Fibroblast of upper back skin (primary cell): ENCODE results near the gene IGSF8.

Source experiments
- DNase-seq: peaks from one replicate; pipeline ENCODE4 v3.0.0-alpha.2; 2013

IGSF8 gene

GRCh38 chr1:160085686-160086455, 12.5 kb downstream of the IGSF8 start:
- peak; percentile 56 for DNase-seq

- DNase-seq, result no peak
Observed at GRCh38 chr1:160084771-160085321, 13.6 kb downstream of the IGSF8 start.

- DNase-seq, result no peak
Observed at GRCh38 chr1:160083968-160084770, 14.2 kb downstream of the IGSF8 start.

GRCh38 chr1:160082926-160083325, 15.5 kb downstream of the IGSF8 start:
- no peak for DNase-seq

- no peak for DNase-seq
Observed at GRCh38 chr1:160082487-160082886, 15.9 kb downstream of the IGSF8 start.

- peak; percentile 40 for DNase-seq
Observed at GRCh38 chr1:160081261-160081936, 17.0 kb downstream of the IGSF8 start, which contains the start of gene KCNJ9. Gene KCNJ9, plus strand, starts transcription at chr1:160081538. Its CDS starts 2,493 bp downstream, at chr1:160084031.

GRCh38 chr1:160080381-160081100, 17.9 kb downstream of the IGSF8 start:
- no peak for DNase-seq

GRCh38 chr1:160079448-160079847, 19.0 kb downstream of the IGSF8 start:
- no peak for DNase-seq

- no peak for DNase-seq
Observed at GRCh38 chr1:160078512-160079195, 19.8 kb downstream of the IGSF8 start.

GRCh38 chr1:160077486-160077885, 20.9 kb downstream of the IGSF8 start:
- DNase-seq, result no peak

- DNase-seq, result no peak
Observed at GRCh38 chr1:160076295-160076694, 22.1 kb downstream of the IGSF8 start.

GRCh38 chr1:160075836-160076235, 22.6 kb downstream of the IGSF8 start:
- DNase-seq, result no peak

- no peak for DNase-seq
Observed at GRCh38 chr1:160074865-160075264, 23.6 kb downstream of the IGSF8 start.

- no peak for DNase-seq
Observed at GRCh38 chr1:160071289-160071688, 27.1 kb downstream of the IGSF8 start.

- DNase-seq, result peak; percentile 54
Observed at GRCh38 chr1:160070243-160071163, 27.9 kb downstream of the IGSF8 start.

- no peak for DNase-seq
Observed at GRCh38 chr1:160069460-160070231, 28.8 kb downstream of the IGSF8 start, which contains the start of gene KCNJ10. Gene KCNJ10, minus strand, starts transcription at chr1:160070160. Its CDS starts 27,628 bp downstream, at chr1:160042532.

- DNase-seq, result no peak
Observed at GRCh38 chr1:160068225-160068624, 30.2 kb downstream of the IGSF8 start.

GRCh38 chr1:160066829-160067745, 31.3 kb downstream of the IGSF8 start:
- DNase-seq, result no peak

GRCh38 chr1:160064746-160065145, 33.7 kb downstream of the IGSF8 start:
- DNase-seq, result no peak
